Measurements from ENCODE around the gene MRPL41. TPM values are rescaled to one million over a fixed set of nuclear protein-coding genes. Genes with fewer than 3 reads are reported as not detected.
"Not testable (repeated sequence)": the region's sequence is repeated elsewhere in the genome, so short reads cannot be mapped to it uniquely, and the experiment has no call there.

The MRPL41 gene
- total RNA-seq, 3 donors from 2014 or later = 81.6 to 99.0 (median 86.3) TPM

DNA sequence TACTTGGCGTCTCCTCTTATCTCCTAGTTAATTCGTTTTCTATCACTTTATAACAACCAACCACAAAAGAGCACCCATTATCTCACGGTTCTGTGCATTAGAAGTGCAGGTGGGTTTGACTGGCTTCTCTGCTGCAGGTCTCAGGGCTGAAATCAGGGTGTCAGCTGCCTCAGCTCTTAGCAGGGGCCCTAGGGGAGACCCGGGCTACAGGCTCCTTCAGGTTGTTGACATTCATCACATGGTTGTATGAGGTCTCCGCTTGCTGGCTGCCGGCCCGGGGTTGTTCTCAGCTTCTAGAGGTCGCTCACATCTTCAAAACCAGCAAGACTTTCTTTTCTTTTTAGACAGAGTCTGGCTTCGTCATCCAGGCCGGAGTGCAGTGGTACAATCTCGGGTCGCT lies 41.5 kb downstream of the MRPL41 start:
- no peaks in the 10 kb centered on the region for H3K9me3 Mint-ChIP-seq
- no peaks in the 10 kb centered on the region for H3K36me3 Mint-ChIP-seq (ENCODE audit: insufficient read depth)
- H3K27me3 Mint-ChIP-seq (ENCODE audit: low read depth) = no peaks in the 10 kb centered on the region
- no peak overlapping the region for H3K4me3 Mint-ChIP-seq
- DNase-seq (no peak), ATAC-seq (no peak)
- H3K4me1 Mint-ChIP-seq (ENCODE audit: low read depth) = peaks cover 7% of the 10 kb centered on the region

DNA sequence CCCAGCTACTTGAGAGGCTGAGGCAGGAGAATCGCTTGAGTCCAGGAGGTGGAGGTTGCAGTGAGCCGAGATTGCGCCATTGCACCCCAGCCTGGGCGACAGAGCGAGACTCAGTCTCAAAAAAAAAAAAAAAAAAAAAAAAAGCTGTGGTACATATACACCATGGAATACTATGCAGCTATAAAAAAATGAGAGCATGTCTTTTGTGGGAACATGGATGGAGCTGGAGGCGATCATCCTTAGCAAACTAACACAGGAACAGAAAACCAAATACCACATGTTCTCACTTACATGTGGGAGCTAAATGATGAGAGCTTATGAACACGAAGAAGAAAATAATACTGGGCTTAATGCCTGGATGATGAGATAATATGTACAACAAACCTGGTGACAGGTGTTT lies 44.9 kb downstream of the MRPL41 start:
- not testable (repeated sequence) for H3K4me3 Mint-ChIP-seq; H3K4me1 Mint-ChIP-seq (ENCODE audit: low read depth); H3K9me3 Mint-ChIP-seq; DNase-seq; H3K27me3 Mint-ChIP-seq (ENCODE audit: low read depth); ATAC-seq; H3K36me3 Mint-ChIP-seq (ENCODE audit: insufficient read depth)

DNA sequence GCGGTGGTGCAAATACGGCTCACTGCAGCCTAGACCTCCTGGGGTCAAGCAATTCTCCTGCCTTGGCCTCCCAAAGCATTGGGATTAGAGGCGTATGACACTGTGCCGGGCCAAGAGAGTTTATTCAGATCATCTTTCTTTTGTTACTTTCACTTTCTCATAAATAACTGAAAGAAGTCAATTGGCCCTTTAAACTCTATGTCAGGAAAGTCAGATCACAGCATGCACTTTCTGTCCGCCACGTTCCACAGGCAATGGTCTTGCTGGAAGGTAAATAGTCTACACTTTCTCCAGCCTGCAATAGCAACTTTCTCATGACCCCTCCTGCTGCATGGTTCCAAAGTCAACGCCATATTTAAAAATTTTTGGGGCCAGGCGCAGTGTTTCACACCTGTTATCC lies 47.3 kb downstream of the MRPL41 start:
- H3K36me3 Mint-ChIP-seq (ENCODE audit: insufficient read depth) = no peaks in the 10 kb centered on the region
- H3K4me3 Mint-ChIP-seq = no peak overlapping the region
- ATAC-seq (no peak), DNase-seq (no peak)
- H3K4me1 Mint-ChIP-seq (ENCODE audit: low read depth) = peaks cover 1% of the 10 kb centered on the region
- H3K9me3 Mint-ChIP-seq = no peaks in the 10 kb centered on the region
- H3K27me3 Mint-ChIP-seq (ENCODE audit: low read depth) = no peaks in the 10 kb centered on the region

Other genes starting within 250 kb of the MRPL41 start
- 10 to 100 TPM in 2 of 3 donors, 1 to 10 TPM in 1; 7.6 to 15.6 (median 11.6) TPM for gene NRARP, start 249.6 kb upstream of the MRPL41 start, total RNA-seq
- 1 to 10 TPM; 1.7 to 2.8 (median 2.5) TPM for gene EXD3, start 128.7 kb upstream of the MRPL41 start, total RNA-seq
- under 1 TPM; 0.34 to 0.82 (median 0.46) TPM for gene NOXA1, start 128.5 kb upstream of the MRPL41 start, total RNA-seq
- gene ENTPD8, start 110.5 kb upstream of the MRPL41 start, total RNA-seq = not detected
- 10 to 100 TPM; 69.5 to 89.1 (median 87.7) TPM for gene NSMF, start 92.5 kb upstream of the MRPL41 start, total RNA-seq
- gene PNPLA7, start 1.5 kb upstream of the MRPL41 start, total RNA-seq = 1 to 10 TPM; 1.3 to 1.9 (median 1.8) TPM
- 10 to 100 TPM; 34.1 to 37.7 (median 35.2) TPM for gene DPH7, start 27.0 kb downstream of the MRPL41 start, total RNA-seq
- 100 to 1,000 TPM in 2 of 3 donors, 10 to 100 TPM in 1; 98.6 to 122 (median 106) TPM for gene ZMYND19, start 38.6 kb downstream of the MRPL41 start, total RNA-seq
- gene ARRDC1, start 53.8 kb downstream of the MRPL41 start, total RNA-seq = 10 to 100 TPM; 27.5 to 39.3 (median 33.8) TPM
- 10 to 100 TPM; 76.6 to 79.1 (median 78.1) TPM for gene EHMT1, start 67.1 kb downstream of the MRPL41 start, total RNA-seq